HUDEP-2 (cell line): ENCODE data around the gene PELO.

Source experiments
- DNase-seq, 76 experiments: peaks; one replicate each; lab custom pipeline; 2025; ENCODE audit not compliant: unreplicated experiment in 76 of 76; lab: John Stamatoyannopoulos, UW

PELO gene

DNA sequence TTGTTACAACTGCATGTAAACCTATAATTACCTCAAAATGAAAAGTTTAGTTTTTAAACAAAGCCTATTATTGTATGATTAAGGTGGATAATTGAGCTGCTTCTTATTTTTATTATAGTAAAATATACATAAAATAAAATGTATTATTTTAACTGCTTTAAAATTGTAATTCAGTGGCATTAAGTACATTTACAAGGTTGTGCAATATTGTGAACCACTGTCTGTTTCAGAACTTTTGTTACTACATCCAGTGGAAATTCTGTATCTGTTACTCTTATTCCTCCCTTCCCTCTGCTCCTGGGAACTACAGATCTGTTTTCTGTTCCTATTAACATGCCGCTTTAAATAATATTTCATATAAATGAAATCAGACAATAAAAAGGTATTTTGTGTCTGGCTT is 37.1 kb downstream of the PELO start:
- no peak for DNase-seq

DNA sequence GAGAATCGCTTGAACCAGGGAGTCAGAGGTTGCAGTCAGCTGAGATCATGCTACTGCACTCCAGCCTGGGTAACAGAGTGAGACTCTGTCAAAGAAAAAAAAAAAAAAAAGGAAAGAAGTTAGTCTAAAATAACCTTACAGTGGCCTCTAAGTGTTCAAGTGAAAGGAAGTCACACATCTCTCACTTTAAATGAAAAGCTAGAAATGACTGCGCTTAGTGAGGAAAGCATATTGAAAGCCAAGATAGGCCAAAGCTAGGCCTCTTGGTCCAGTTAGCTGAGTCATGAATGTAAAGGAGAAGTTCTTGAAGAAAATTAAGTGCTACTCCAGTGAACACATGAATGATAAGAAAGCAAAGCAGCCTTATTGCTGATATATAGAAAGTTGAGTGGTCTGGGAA is 38.1 kb downstream of the PELO start:
- DNase-seq: no peak

- DNase-seq: no peak
Observed at GRCh38 chr5:52827815-52828214, 40.1 kb downstream of the PELO start.

DNA sequence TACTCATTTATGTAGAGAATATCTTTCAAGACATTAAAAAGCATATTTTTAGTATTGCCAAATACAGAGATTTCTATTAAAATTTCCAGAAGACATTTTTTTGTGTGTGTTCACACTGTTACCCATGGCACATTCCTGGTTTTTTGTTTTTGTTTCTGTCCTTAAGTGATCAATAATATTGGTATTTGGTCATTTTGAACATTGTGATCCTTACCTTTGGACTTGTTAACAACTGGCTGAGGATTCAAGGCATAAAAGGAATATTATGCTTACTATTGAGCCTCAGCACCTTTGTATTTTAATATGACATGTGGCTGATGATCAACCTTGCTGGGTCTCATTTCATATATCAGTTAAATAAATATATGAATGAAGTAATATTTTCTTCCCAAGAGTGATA is 41.9 kb downstream of the PELO start:
- no peak for DNase-seq

GRCh38 chr5:52830650-52831049 is 42.9 kb downstream of the PELO start:
- DNase-seq: no peak

GRCh38 chr5:52831786-52832511 is 44.2 kb downstream of the PELO start:
- DNase-seq: no peak

- DNase-seq: no peak
Observed at GRCh38 chr5:52834320-52834719, 46.6 kb downstream of the PELO start.

- no peak for DNase-seq
Observed at GRCh38 chr5:52837068-52837467, 49.4 kb downstream of the PELO start.
